Activated CD8-positive, alpha-beta T cell treated with anti-CD3 and anti-CD28 coated beads, Interleukin-2, amount 10 ng/mL, durations not matched to agents 7 days and 5 days (primary cell): ENCODE measurements around the gene TENT4B. TPM values are rescaled to one million over a fixed set of nuclear protein-coding genes. Genes with fewer than 3 reads are reported as not detected.
"Not testable (repeated sequence)": the region's sequence is repeated elsewhere in the genome, so short reads cannot be mapped to it uniquely, and the experiment has no call there.

ENCODE experiments used
- ATAC-seq: fragments of 150-1000 bp; cut with Tn5 transposase; one replicate; pipeline ENCODE4 v1.10.0; 2021; ENCODE audit warnings: moderate library complexity
- CTCF ChIA-PET: fragments of 350-600 bp; sonication (Branson Sonifier 250); formaldehyde crosslinking; loops from one replicate; lab custom pipeline; 2021; ENCODE audit warnings: antibody characterized with exemption; lab: Charles Lee
- POLR2A ChIA-PET: fragments of 350-600 bp; sonication (Branson Sonifier 250); formaldehyde crosslinking; loops from one replicate; lab custom pipeline; 2021; ENCODE audit warnings: antibody characterized with exemption; lab: Charles Lee
- DNase-seq: peaks from one replicate; pipeline ENCODE4 v3.0.0-alpha.2; 2020
- H3K27ac Mint-ChIP-seq: one replicate; pipeline ENCODE4 v1.8.0; 2021; ENCODE audit warnings: mild to moderate bottlenecking, mixed read lengths
- H3K27me3 Mint-ChIP-seq: one replicate; pipeline ENCODE4 v1.8.0; 2021; ENCODE audit warnings: low read depth, mixed read lengths
- H3K36me3 Mint-ChIP-seq: one replicate; pipeline ENCODE4 v1.8.0; 2021; ENCODE audit warnings: low read depth, mixed read lengths
- H3K4me1 Mint-ChIP-seq: one replicate; pipeline ENCODE4 v1.8.0; 2021; ENCODE audit warnings: low read depth, mixed read lengths
- H3K4me3 Mint-ChIP-seq: one replicate; pipeline ENCODE4 v1.8.0; 2021; ENCODE audit warnings: mild to moderate bottlenecking, mixed read lengths
- H3K9me3 Mint-ChIP-seq: one replicate; pipeline ENCODE4 v1.8.0; 2022; ENCODE audit warnings: mixed read lengths; ENCODE audit not compliant: insufficient read depth
- total RNA-seq, 2 experiments: library from RNA; stranded (reverse); gene quantifications; one replicate each; pipeline ENCODE4 v1.2.3, GENCODE V29; 2021

TENT4B gene
- total RNA-seq, 2 experiments from 2014 or later = 17.3 to 18.0 TPM

DNA sequence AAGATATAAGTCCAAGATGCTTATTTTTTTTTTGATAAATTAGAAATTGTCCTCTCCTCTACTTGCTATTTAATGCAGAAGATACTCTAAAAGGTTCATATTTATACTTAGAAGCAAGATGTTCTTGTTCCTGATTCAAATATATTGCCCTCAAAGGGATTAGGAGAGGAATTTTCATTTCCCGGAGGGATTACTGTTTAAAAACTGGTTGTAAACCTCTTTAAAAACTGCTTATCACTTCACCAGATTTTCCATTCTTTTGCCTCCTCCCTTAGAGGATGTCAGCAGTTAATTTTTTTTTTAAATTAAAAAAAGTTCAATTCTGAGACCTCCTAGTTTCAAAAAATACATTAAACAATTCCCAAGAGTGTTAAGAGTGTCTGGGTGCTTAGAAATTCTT, 2.8 kb downstream of the TENT4B start:
- Mint-ChIP-seq H3K27me3 (no peaks in the 10 kb centered on the region), H3K4me1 (peaks cover 49% of the 10 kb centered on the region), H3K27ac (peak overlapping the region; percentile 63), H3K4me3 (peak overlapping the region; percentile 75), H3K36me3 (peaks cover 32% of the 10 kb centered on the region), H3K9me3 (no peaks in the 10 kb centered on the region)
- POLR2A ChIA-PET = interaction anchor here (0.7 to 1.2 kb wide), 2 partner anchors 11 to 586 kb away, joined by 7 read pairs; partner anchors contain the start of gene CYLD
- no peak for ATAC-seq
- CTCF ChIA-PET = interaction anchor here (0.7 to 3.9 kb wide), 8 partner anchors 11 to 131 kb away, joined by 3 to 31 read pairs (median 6); partner anchors contain the start of genes CNEP1R1 and HEATR3
- no peak for DNase-seq

DNA sequence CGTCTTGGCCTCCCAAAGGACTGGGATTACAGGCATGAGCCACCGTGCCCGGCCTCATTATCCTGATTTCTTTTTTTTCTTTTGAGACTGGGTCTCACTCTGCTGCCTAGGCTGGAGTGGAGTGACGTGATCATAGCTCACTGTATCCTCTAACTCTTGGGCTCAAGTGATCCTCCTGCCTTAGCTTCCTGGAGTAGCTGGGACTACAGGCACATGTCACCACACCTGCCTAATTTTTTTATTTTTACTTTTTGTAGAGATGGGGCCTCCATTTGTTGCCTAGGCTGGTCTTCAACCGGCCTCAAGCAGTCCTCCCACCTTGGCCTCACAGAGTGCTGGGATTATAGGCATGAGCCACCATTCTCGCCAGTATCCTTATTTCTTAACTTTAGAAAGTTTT, 3.5 kb downstream of the TENT4B start:
- no peak for ATAC-seq
- peak overlapping the region; percentile 50 for H3K4me3 Mint-ChIP-seq
- H3K27me3 Mint-ChIP-seq = no peaks in the 10 kb centered on the region
- no peak overlapping the region for H3K27ac Mint-ChIP-seq
- POLR2A ChIA-PET = no interaction called here
- no peaks in the 10 kb centered on the region for H3K9me3 Mint-ChIP-seq
- peaks cover 32% of the 10 kb centered on the region for H3K36me3 Mint-ChIP-seq
- peaks cover 46% of the 10 kb centered on the region for H3K4me1 Mint-ChIP-seq
- CTCF ChIA-PET = interaction anchor here (1.2 to 3.9 kb wide), 4 partner anchors 11 to 132 kb away, joined by 3 to 31 read pairs (median 16); partner anchors contain the start of gene CNEP1R1
- no peak for DNase-seq

DNA sequence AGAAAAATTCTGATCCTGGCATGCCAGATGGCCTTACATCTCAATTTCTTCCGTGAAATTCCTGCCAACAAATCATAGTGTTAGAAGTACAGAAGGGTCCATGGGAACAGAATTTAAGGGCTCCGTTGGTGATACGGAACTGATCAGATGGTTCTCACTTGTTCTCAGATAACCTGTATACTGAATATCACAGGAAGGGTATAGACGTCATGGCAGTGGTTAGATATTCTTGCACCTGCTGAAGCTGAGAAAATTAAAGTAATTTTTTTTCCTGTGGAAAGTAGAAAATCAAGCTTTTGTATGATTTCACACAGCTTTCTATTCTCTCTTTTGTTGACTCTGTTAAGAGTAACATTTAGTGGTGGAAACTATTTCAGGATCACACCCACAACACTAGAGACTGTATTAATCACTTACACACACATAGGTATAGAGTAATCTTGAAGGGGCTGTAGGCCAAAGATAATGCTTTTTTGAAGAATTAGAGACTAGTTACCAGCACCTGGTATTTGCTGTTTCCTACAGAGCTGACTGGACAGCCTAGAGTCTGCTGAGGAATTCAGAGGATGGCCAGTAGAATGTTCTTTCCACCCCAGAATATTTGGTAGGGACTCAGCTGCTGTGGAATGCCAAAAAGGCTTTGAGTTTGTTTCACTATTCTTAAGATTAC, 7.5 kb downstream of the TENT4B start:
- POLR2A ChIA-PET = interaction anchor here (0.9 to 1.1 kb wide), 2 partner anchors 11 to 135 kb away, joined by 3 to 5 read pairs; partner anchors contain the start of gene CNEP1R1
- Mint-ChIP-seq H3K4me3 (no peak overlapping the region), H3K4me1 (peaks cover 44% of the 10 kb centered on the region), H3K36me3 (peaks cover 26% of the 10 kb centered on the region), H3K27me3 (no peaks in the 10 kb centered on the region), H3K9me3 (no peaks in the 10 kb centered on the region), H3K27ac (no peak overlapping the region)
- ATAC-seq (peak; percentile 45), DNase-seq (no peak)
- CTCF ChIA-PET = interaction anchor here (1.1 to 3.1 kb wide), 5 partner anchors 9 to 505 kb away, joined by 4 to 20 read pairs (median 5); no protein-coding TSS in a partner anchor

DNA sequence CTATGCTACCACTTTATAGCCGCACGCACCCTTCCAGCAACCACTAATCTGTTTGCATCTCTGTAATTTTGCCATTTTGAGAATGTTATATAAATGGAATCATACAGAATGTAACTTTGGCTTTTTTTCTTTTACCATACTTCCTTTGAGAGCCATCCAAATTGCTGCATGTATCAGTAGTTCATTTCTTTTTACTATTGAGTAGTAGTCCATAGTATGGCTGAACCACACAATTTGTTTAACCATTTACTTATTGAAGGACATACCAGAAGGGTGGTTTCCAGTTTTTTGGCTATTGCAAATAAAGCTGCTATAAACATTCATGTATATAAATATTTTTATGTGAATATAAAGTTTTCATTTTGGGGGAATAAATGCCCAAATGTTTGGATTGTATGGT, 8.8 kb downstream of the TENT4B start:
- Mint-ChIP-seq H3K27ac (no peak overlapping the region), H3K9me3 (no peaks in the 10 kb centered on the region), H3K27me3 (no peaks in the 10 kb centered on the region), H3K4me1 (peaks cover 48% of the 10 kb centered on the region), H3K4me3 (no peak overlapping the region), H3K36me3 (peaks cover 27% of the 10 kb centered on the region)
- DNase-seq (no peak), ATAC-seq (no peak)
- POLR2A ChIA-PET = interaction anchor here (1.1 kb wide), 1 partner anchor 136 kb away, joined by 5 read pairs; the partner anchor contains the start of gene CNEP1R1
- CTCF ChIA-PET = interaction anchor here (1.1 to 3.1 kb wide), 4 partner anchors 49 to 503 kb away, joined by 4 to 20 read pairs (median 6); no protein-coding TSS in a partner anchor

DNA sequence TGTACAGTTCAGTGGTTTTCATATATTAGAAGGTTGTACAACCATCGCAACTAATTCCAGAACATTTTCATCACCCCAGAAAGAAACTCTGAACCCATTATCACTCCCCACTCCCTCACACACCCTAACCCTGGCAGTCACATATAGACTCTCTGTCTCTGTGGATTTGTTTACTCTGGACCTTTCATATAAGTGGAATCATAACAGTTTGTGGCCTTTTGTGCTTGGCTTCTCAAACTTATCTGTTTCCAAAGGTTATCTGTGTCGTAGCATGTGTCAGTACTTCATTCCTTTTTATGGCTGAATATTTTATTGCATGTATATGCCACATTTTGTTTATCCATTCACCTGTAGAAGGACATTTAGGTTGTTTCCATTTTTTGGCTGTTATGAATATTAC, 12.4 kb downstream of the TENT4B start:
- ATAC-seq (no peak), DNase-seq (no peak)
- ChIA-PET CTCF (interaction anchor here (3.0 to 4.1 kb wide), 2 partner anchors 98 to 141 kb away, joined by 13 to 28 read pairs; partner anchors contain the start of genes CNEP1R1 and HEATR3), POLR2A (no interaction called here)
- no peak overlapping the region for H3K4me3 Mint-ChIP-seq
- no peak overlapping the region for H3K27ac Mint-ChIP-seq
- H3K27me3 Mint-ChIP-seq = no peaks in the 10 kb centered on the region
- peaks cover 17% of the 10 kb centered on the region for H3K36me3 Mint-ChIP-seq
- no peaks in the 10 kb centered on the region for H3K9me3 Mint-ChIP-seq
- peaks cover 53% of the 10 kb centered on the region for H3K4me1 Mint-ChIP-seq

DNA sequence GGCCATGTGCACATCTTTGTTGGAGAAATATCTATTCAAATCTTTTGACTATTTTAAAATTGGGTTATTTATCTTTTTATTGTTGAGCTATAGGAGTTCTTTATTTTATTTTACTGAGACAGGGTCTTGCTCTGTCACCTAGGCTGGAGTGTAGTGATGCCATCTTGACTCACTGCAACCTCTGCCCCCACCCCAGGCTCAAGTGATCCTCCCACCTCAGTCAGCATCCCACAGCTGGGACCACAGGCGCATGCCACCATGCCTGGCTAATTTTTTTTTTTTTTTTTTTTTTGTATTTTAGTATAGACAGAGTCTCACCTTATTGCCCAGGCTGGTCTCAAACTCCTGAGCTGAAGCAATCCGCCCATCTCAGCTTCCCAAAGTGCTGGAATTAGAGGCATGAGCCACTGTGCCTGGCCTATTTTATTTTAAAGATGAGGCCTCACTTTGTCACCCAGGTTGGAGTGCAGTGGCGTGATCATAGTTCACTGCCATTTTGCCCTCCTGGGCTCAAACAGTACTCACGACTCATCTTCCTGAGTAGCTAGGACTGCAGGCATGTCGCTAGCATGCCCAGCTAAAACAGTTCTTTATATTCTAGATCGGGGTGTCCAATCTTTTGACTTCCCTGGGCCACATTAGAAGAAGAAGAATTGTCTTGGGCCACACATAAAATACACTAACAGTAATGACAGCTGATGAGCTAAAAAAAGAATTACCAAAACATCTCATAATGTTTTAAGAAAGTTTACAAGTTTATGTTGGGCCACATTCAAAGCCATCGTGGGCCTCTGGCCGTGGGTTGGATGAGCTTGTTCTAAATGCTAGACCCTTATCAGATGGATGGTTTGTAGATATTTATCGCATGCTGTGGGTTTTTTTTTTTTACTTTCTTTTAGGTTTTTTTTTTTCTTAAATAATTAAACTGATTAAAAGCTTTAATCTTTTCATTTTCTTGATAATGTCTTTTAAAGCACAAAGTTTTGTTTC, 13.7 kb downstream of the TENT4B start:
- CTCF ChIA-PET = interaction anchor here (1.0 to 4.1 kb wide), 9 partner anchors 10 to 160 kb away, joined by 3 to 28 read pairs (median 6); partner anchors contain the start of genes CNEP1R1 and HEATR3
- H3K27ac Mint-ChIP-seq = peak overlapping the region; percentile 53
- H3K4me1 Mint-ChIP-seq = peaks cover 49% of the 10 kb centered on the region
- ATAC-seq (peak; percentile 62), DNase-seq (no peak)
- H3K9me3 Mint-ChIP-seq = no peaks in the 10 kb centered on the region
- no peak overlapping the region for H3K4me3 Mint-ChIP-seq
- H3K36me3 Mint-ChIP-seq = peaks cover 14% of the 10 kb centered on the region
- POLR2A ChIA-PET = interaction anchor here (0.6 to 1.7 kb wide), 5 partner anchors 12 to 790 kb away, joined by 3 to 7 read pairs (median 4); partner anchors contain the start of gene TENT4B
- H3K27me3 Mint-ChIP-seq = no peaks in the 10 kb centered on the region

GRCh38 chr16:50167556-50167955, 14.4 kb downstream of the TENT4B start:
- POLR2A ChIA-PET = interaction anchor here (0.6 to 1.7 kb wide), 3 partner anchors 12 to 791 kb away, joined by 3 to 7 read pairs (median 5); no protein-coding TSS in a partner anchor
- Mint-ChIP-seq H3K27ac (peak overlapping the region; percentile 58), H3K4me3 (peak overlapping the region; percentile 42)

GRCh38 chr16:50169555-50170096, 16.5 kb downstream of the TENT4B start:
- Mint-ChIP-seq H3K4me3 (no peak overlapping the region), H3K9me3 (no peaks in the 10 kb centered on the region), H3K27ac (no peak overlapping the region), H3K4me1 (peaks cover 47% of the 10 kb centered on the region), H3K36me3 (peaks cover 14% of the 10 kb centered on the region), H3K27me3 (no peaks in the 10 kb centered on the region)
- ATAC-seq (no peak), DNase-seq (no peak)
- CTCF ChIA-PET = interaction anchor here (0.7 to 1.3 kb wide), 4 partner anchors 41 to 637 kb away, joined by 3 to 4 read pairs (median 4); partner anchors contain the start of gene CNEP1R1
- POLR2A ChIA-PET = interaction anchor here (0.6 kb wide), 1 partner anchor 172 kb away, joined by 3 read pairs; no protein-coding TSS in a partner anchor

More at GRCh38 chr16:50167556-50167955, 14.4 kb downstream of the TENT4B start:
- Mint-ChIP-seq H3K27me3 (no peaks in the 10 kb centered on the region), H3K9me3 (no peaks in the 10 kb centered on the region), H3K4me1 (peaks cover 48% of the 10 kb centered on the region), H3K36me3 (peaks cover 13% of the 10 kb centered on the region)
- no peak for DNase-seq
- no peak for ATAC-seq
- CTCF ChIA-PET = interaction anchor here (1.2 to 4.1 kb wide), 8 partner anchors 11 to 159 kb away, joined by 4 to 28 read pairs (median 8); partner anchors contain the start of genes CNEP1R1 and HEATR3

- not testable (repeated sequence) for DNase-seq, H3K27me3 Mint-ChIP-seq, H3K36me3 Mint-ChIP-seq, ATAC-seq, H3K27ac Mint-ChIP-seq, H3K4me3 Mint-ChIP-seq, H3K9me3 Mint-ChIP-seq
- peaks cover 40% of the 10 kb centered on the region for H3K4me1 Mint-ChIP-seq
- POLR2A ChIA-PET = interaction anchor here (1.0 kb wide), 1 partner anchor 11 kb away, joined by 3 read pairs; no protein-coding TSS in a partner anchor
- CTCF ChIA-PET = interaction anchor here (1.0 to 1.5 kb wide), 3 partner anchors 39 to 146 kb away, joined by 3 to 6 read pairs (median 5); partner anchors contain the start of gene CNEP1R1
Measured at GRCh38 chr16:50171773-50172172, 18.7 kb downstream of the TENT4B start.

DNA sequence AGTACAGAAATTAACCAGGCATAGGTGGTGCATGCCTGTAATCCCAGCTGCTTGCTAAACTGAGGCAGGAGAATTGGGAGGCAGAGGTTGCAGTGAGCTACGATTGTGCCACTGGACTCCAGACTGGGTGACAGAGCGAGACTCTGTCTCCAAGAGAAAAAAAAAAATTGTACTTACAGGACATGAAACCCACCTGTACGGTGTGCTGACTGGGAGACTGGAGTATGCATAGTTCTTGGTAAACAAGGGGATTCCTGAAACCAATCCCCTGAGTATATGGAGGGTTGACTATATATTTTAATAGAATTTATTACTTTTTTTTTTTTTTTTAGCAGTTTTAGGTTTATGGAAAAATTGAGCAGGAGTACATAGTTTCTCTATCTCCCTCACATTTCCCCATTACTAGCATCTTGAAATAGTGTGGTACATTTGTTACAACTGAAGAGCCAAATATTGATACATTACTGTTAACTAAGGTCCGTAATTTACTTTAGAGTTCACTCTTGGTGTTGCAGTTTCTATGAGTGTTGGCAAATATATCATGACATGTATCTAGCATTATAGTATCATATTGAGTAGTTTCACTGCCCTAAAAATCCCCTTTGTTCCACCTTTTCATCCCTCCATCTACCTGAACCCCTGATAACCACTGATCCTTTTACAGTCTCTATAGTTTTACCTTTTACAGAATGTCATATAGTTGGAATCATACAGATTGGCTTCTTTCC, 19.3 kb downstream of the TENT4B start:
- H3K27me3 Mint-ChIP-seq = no peaks in the 10 kb centered on the region
- no peaks in the 10 kb centered on the region for H3K9me3 Mint-ChIP-seq
- no peak for ATAC-seq
- DNase-seq = no peak
- peaks cover 11% of the 10 kb centered on the region for H3K36me3 Mint-ChIP-seq
- POLR2A ChIA-PET = interaction anchor here (1.0 kb wide), 1 partner anchor 11 kb away, joined by 3 read pairs; no protein-coding TSS in a partner anchor
- CTCF ChIA-PET = interaction anchor here (0.9 to 1.5 kb wide), 3 partner anchors 24 to 147 kb away, joined by 3 to 6 read pairs (median 3); partner anchors contain the start of gene CNEP1R1
- no peak overlapping the region for H3K4me3 Mint-ChIP-seq
- no peak overlapping the region for H3K27ac Mint-ChIP-seq
- peaks cover 39% of the 10 kb centered on the region for H3K4me1 Mint-ChIP-seq
